ENCODE results near the gene TYMP. TPM values are rescaled to one million over a fixed set of nuclear protein-coding genes. Genes with fewer than 3 reads are reported as not detected.

Gene TYMP
- total and polyA plus RNA-seq, 3 donors from 2014 or later: 12.5 to 25.9 (median 15.4) TPM

DNA sequence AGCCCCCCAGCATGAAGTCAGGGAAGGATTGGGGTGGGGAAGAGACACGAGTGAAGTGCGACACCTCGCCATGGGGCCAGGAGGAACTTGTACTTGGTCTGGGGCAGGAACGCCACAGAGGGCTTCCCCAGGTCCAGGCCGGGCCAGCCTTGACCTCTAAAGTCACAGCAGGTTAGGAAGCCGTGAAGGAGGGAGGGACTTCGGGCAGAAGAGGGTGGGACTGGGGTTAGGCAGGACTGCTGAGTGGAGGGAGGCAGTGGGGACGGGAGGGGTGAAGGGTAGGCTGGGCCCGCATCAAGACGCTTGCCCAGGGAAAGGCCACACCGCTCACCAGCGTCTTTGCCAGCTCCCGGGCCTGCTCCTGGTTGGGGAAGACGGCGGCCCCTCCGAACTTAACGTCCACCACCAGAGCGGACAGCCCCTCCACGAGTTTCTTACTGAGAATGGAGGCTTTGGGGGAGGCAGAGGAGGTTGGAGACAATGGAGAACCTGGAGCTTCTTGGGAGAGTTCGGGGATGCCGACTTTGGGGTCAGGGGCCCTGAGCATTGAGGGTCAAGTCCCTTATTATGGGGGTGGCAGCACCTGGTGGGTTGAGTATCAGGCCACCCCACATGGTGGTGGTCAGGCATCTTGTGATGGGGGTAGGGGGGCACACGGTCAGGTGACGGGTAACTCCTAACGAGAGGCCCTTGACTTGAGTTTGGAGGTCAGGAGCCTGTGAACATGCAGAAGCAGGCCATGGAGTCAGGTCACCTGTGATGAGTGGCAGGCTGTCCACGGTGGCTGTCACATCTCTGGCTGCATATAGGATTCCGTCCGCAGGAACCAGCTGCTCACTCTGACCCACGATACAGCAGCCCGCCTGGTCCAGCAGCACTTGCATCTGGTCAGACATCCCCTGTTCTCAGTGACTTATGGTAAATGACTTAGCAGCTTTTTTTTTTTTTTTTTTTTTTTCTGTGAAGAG is 2.7 kb downstream of the TYMP start:
- Histone ChIP-seq H3K36me3 (ENCODE audit: low read depth, missing control alignments) (no peaks in the 10 kb centered on the region), H3K9me3 (no peaks in the 10 kb centered on the region), H3K27ac (peak overlapping the region in 1 of 2 donors; percentile 87), H3K4me3 (peak overlapping the region; percentile 73 to 81), H3K27me3 (no peaks in the 10 kb centered on the region), H3K4me1 (peaks cover 29% of the 10 kb centered on the region)
- WGBS, 2 donors: 36 to 53% methylated on average over 27 to 28 of the region's 29 CpGs
- intact Hi-C loops (cut with DNase I; ENCODE audit: low total_unique reads): no loop called here
- TF ChIP-seq POLR2A (IDR thresholded peaks at IDR 0.05): no peak
- TF ChIP-seq, protein P1, sequence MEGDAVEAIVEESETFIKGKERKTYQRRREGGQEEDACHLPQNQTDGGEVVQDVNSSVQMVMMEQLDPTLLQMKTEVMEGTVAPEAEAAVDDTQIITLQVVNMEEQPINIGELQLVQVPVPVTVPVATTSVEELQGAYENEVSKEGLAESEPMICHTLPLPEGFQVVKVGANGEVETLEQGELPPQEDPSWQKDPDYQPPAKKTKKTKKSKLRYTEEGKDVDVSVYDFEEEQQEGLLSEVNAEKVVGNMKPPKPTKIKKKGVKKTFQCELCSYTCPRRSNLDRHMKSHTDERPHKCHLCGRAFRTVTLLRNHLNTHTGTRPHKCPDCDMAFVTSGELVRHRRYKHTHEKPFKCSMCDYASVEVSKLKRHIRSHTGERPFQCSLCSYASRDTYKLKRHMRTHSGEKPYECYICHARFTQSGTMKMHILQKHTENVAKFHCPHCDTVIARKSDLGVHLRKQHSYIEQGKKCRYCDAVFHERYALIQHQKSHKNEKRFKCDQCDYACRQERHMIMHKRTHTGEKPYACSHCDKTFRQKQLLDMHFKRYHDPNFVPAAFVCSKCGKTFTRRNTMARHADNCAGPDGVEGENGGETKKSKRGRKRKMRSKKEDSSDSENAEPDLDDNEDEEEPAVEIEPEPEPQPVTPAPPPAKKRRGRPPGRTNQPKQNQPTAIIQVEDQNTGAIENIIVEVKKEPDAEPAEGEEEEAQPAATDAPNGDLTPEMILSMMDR (IDR thresholded peaks at IDR 0.05): no peak
- no peak for DNase-seq

DNA sequence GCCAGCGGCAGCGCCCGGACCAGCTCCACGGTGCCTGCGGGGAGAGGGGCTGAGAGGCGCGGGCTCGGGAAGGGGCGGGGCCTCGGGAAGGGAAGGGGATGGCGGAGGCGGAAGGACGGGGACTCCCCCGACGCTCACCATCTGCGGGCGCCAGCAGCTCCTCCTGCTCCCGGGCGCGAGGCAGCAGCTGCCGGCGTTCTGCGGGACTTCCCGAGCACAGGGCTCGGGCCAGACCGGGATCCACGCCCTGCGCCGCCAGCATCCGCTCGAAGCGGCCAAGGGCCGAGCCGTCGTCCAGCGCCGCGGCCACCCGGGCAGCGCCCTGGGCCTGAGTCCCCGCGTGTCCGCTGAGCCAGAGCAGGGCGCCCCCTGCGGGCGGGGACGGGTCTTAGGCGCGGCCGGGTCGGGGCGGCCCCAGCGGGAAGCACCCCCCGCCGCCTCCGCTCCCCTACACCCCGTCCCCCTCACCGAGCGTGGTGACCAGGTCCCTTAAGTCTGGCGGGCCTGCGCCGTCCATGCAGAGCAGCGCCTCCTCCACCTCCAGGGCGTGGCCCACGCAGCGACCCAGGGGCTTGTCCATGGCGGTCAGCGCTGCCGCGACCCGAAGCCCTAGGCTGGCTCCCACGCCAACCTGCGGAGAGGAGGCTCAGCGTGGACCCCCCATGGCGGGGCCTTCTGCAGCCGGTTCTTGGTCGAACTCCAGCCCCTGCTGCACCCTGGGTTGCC is 3.5 kb downstream of the TYMP start:
- Histone ChIP-seq H3K27ac (peak overlapping the region; percentile 62 to 87), H3K36me3 (ENCODE audit: low read depth, missing control alignments) (no peaks in the 10 kb centered on the region), H3K4me1 (peaks cover 25% of the 10 kb centered on the region), H3K4me3 (peak overlapping the region; percentile 73 to 81), H3K9me3 (no peaks in the 10 kb centered on the region), H3K27me3 (no peaks in the 10 kb centered on the region)
- no peak for TF ChIP-seq POLR2A (IDR thresholded peaks at IDR 0.05)
- TF ChIP-seq, protein P1 (IDR thresholded peaks at IDR 0.05): peak; percentile 23 to 68 (median 63)
- WGBS, 2 donors: 4 to 16% methylated on average over 6 to 44 of the region's 77 CpGs
- DNase-seq: peak; percentile 70
- intact Hi-C loops (cut with DNase I; ENCODE audit: low total_unique reads): no loop called here

DNA sequence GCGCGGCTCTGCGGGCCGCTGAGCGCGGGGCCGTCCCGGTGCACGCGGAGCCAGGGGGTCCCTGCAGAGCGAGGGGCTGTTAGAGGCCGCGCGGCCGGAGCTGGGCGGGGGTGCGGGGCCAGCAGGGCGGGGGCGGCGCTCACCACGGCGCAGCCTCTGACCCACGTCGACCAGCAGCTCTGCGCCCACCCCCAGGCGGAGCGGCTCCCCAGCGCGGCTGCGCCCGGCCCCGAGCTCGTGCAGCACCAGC is 4.0 kb downstream of the TYMP start:
- TF ChIP-seq, protein P1 (IDR thresholded peaks at IDR 0.05): no peak
- no peak for TF ChIP-seq POLR2A (IDR thresholded peaks at IDR 0.05)
- WGBS, 2 donors: no CpG with 5 or more reads among the region's 33 CpGs

DNA sequence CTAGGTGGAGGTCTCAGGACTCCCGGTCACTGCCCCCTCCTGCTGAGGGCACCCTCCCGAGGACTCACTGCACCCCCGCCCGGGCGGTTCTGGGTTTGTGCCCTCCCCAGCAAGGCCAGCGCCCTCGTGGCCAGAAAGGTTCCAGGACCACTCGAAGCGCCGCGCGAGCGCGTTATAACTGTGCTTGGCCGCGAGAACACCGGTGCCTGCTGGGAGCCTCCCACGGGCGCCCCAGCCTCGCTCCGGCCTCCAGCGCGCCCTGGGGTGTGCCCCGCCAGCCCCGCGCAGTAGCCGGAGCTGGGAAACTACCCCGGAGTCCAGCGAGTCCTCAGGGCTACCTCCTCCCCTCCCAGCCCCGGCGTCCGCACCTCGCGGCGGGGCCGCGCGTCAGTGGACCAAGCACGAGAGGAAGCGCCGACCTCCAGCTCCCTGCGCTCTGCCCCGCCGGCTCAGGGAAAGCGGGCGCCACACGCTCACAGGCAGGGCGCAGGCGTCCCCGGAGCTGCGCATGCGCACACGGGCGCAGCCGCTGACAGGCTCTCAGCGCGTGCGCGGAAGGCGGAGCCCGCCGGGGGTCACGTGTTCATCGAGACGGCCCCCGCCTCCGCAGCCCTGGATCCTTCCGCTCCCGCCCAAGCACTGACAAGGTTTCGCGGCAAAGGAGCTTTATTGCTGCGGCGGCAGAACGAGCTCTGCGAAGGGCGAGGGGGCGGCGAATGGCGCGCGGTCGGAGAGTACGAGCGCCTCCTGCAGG is 4.5 kb downstream of the TYMP start, which contains the start of gene SCO2:
TSS of gene SCO2 (minus strand) at position 495 of the 754 bp plus-strand sequence. CDS start 1,187 bp downstream, outside the sequence.
- DNase-seq: peak; percentile 96
- intact Hi-C loops (cut with DNase I; ENCODE audit: low total_unique reads): no loop called here
- Histone ChIP-seq H3K36me3 (ENCODE audit: low read depth, missing control alignments) (no peaks in the 10 kb centered on the region), H3K9me3 (no peaks in the 10 kb centered on the region), H3K4me1 (peaks cover 19% of the 10 kb centered on the region), H3K27me3 (no peaks in the 10 kb centered on the region), H3K4me3 (peak within 1 kb of the TSS; percentile 73 to 81), H3K27ac (peak within 1 kb of the TSS; percentile 62 to 87)
- 1 to 2% methylated on average over 19 to 54 of the region's 84 CpGs for WGBS, 2 donors
- TF ChIP-seq POLR2A (IDR thresholded peaks at IDR 0.05): no peak
- TF ChIP-seq, protein P1 (IDR thresholded peaks at IDR 0.05): peak in 1 of 3 experiments; percentile 39

More for the DNA sequence above, 4.0 kb downstream of the TYMP start:
- peak overlapping the region; percentile 62 to 87 for H3K27ac ChIP-seq
- H3K36me3 ChIP-seq (ENCODE audit: low read depth, missing control alignments): no peaks in the 10 kb centered on the region
- intact Hi-C loops (cut with DNase I; ENCODE audit: low total_unique reads): no loop called here
- no peaks in the 10 kb centered on the region for H3K9me3 ChIP-seq
- no peaks in the 10 kb centered on the region for H3K27me3 ChIP-seq
- peaks cover 24% of the 10 kb centered on the region for H3K4me1 ChIP-seq
- no peak for DNase-seq
- peak overlapping the region; percentile 73 to 81 for H3K4me3 ChIP-seq

All from testis (tissue), 3 donors.